HepG2 (cell line): ENCODE data around the gene TNXB. TPM values are rescaled to one million over a fixed set of nuclear protein-coding genes. Genes with fewer than 3 reads are reported as not detected.
A peak's percentile ranks its signal among the peaks of the same experiment; 100 is the strongest.

ENCODE experiments used
- ATAC-seq: fragments of 200-7000 bp; cut with Tn5 transposase; 3 replicates; pipeline ENCODE4 v1.9.1; 2020; ENCODE audit warnings: mild to moderate bottlenecking, moderate library complexity
- BruUV-seq: library from RNA; stranded (reverse); fragments of 400-500 nt; replicated peaks from 2 replicates; lab custom pipeline; 2021; lab: Mats Ljungman, UMichigan
- CTCF ChIA-PET: fragments of 300-600 bp; formaldehyde crosslinking; extraction: SDS; loops from one replicate; lab custom pipeline; 2021; ENCODE audit warnings: low total read pairs, inconsistent platforms, low intra/inter-chr PET ratio; lab: Yijun Ruan, JAX
- POLR2A ChIA-PET: fragments of 350-600 bp; sonication (Branson Sonifier 250); formaldehyde crosslinking; loops from one replicate; lab custom pipeline; 2020; ENCODE audit warnings: antibody characterized with exemption, inconsistent platforms; lab: Yijun Ruan, JAX
- DNase-seq: peaks from one replicate; pipeline ENCODE4 v3.0.0-alpha.2; 2015; ENCODE audit warnings: low spot score
- FAIRE-seq: peaks from 3 replicates; lab custom pipeline; 2011; peaks lifted over from hg19 to GRCh38; lab: Jason Lieb, UNC
- H2AFZ ChIP-seq: one replicate; pipeline ENCODE4 v1.6.1; 2011; ENCODE audit warnings: low read length, inconsistent platforms
- H3K27ac ChIP-seq: fragments of 300-600 bp; 3 replicates; pipeline ENCODE4 v1.8.0; 2011; ENCODE audit warnings: mixed run types, mild to moderate bottlenecking, mixed read lengths, low read length, inconsistent platforms; ENCODE audit not compliant: insufficient read depth; ENCODE audit errors: extremely low read length
- H3K27me3 ChIP-seq, 2 experiments: fragments of 200-600 bp in 1 of 2; 2 replicates in 1 of 2; 3 replicates in 1 of 2; pipeline versions ENCODE4 v1.6.0 to v1.8.0; 2011; ENCODE audit warnings: low read length in 2 of 2, mild to moderate bottlenecking in 2 of 2, moderate library complexity in 2 of 2, inconsistent platforms in 1 of 2; ENCODE audit not compliant: insufficient read depth in 2 of 2, control insufficient read depth in 1 of 2
- H3K36me3 ChIP-seq, 2 experiments: fragments of 200-600 bp in 1 of 2; replicated peaks in 1 of 2; 2 replicates in 1 of 2; 3 replicates in 1 of 2; pipeline versions ENCODE4 v1.5.1 to v1.8.0; 2011; ENCODE audit warnings: low read length in 2 of 2, inconsistent platforms in 1 of 2; ENCODE audit not compliant: insufficient read depth in 2 of 2, control insufficient read depth in 1 of 2
- H3K4me1 ChIP-seq: 2 replicates; pipeline ENCODE4 v1.5.1; 2012; ENCODE audit warnings: low read length, inconsistent platforms; ENCODE audit not compliant: insufficient read depth
- H3K4me2 ChIP-seq: 2 replicates; pipeline ENCODE4 v1.6.0; 2011; ENCODE audit warnings: low read depth, low read length, inconsistent platforms
- H3K4me3 ChIP-seq, 3 experiments: fragments of 200-600 bp in 1 of 3; sonication (generic), shearing (Covaris generic) in 1 of 3; replicated peaks in 1 of 3; 2 replicates each; pipeline ENCODE4 v1.5.1; 2011 to 2016; ENCODE audit warnings: low read length in 3 of 3, inconsistent platforms in 2 of 3, low read depth in 2 of 3, mild to moderate bottlenecking in 2 of 3, control low read depth in 1 of 3, mixed read lengths in 1 of 3; ENCODE audit not compliant: insufficient read depth in 1 of 3
- H3K79me2 ChIP-seq: one replicate; pipeline ENCODE4 v1.6.1; 2011; ENCODE audit warnings: low read length, inconsistent platforms; ENCODE audit not compliant: insufficient read depth
- H3K9ac ChIP-seq: 2 replicates; pipeline ENCODE4 v1.6.0; 2011; ENCODE audit warnings: mild to moderate bottlenecking, low read depth, low read length, inconsistent platforms; ENCODE audit not compliant: insufficient read depth
- H3K9me3 ChIP-seq: 2 replicates; pipeline ENCODE4 v1.5.1; 2012; ENCODE audit warnings: mild to moderate bottlenecking, low read length
- H4K20me1 ChIP-seq: 2 replicates; pipeline ENCODE4 v1.6.0; 2011; ENCODE audit warnings: inconsistent platforms, mild to moderate bottlenecking, low read length, moderate library complexity; ENCODE audit not compliant: insufficient read depth
- FOXM1 ChIP-seq: sonication (generic); formaldehyde crosslinking; IDR thresholded peaks from 2 replicates; pipeline ENCODE4 v1.5.0; 2020; ENCODE audit warnings: missing genetic modification reagents
- FOXO1 ChIP-seq: sonication (generic); formaldehyde crosslinking; IDR thresholded peaks from 2 replicates; pipeline ENCODE4 v1.4.0; 2020; ENCODE audit warnings: missing genetic modification reagents
- WGBS: methylation state at CpG from one replicate; pipeline ENCODE4 v1.1.6; 2017; ENCODE audit warnings: low lambda C conversion rate; 5-methylcytosine and 5-hydroxymethylcytosine counted together
- in situ Hi-C: cut with HindIII; loops from 2 replicates; pipeline ENCODE4 v1.10.0; 2017; ENCODE audit warnings: low pct_unique_long_range_greater_than_20kb; ENCODE audit not compliant: extremely low pct_ligation_motif_present
- intact Hi-C: fragments of 100-400 bp; cut with micrococcal nuclease; formaldehyde crosslinking; loops from one replicate; pipeline ENCODE4 v1.10.0; 2022; ENCODE audit not compliant: unreplicated experiment
- polyA plus RNA-seq, 8 experiments: library from polyadenylated mRNA; depleted of rRNA in 3 of 8; stranded (reverse) in 7 of 8; unstranded in 1 of 8; fragments of >200 nt; fragmentation: Illumina TruSeq in 4 of 8; extraction: Trizol in 4 of 8; gene quantifications; 2 replicates each; pipeline versions ENCODE4 v1.2.1 to v1.2.3, GENCODE V29; 2011 to 2016; ENCODE audit warnings: low read depth in 4 of 8, missing spikeins in 1 of 8, mixed read lengths in 1 of 8; ENCODE audit not compliant: insufficient read depth in 1 of 8
- total RNA-seq, 5 experiments: library from RNA; depleted of rRNA; stranded (reverse); fragments of >200 nt; fragmentation: Illumina TruSeq; extraction: Trizol; gene quantifications; 2 replicates each; pipeline ENCODE4 v1.2.3, GENCODE V29; 2016; ENCODE audit warnings: low read depth in 1 of 5
- TF ChIP-seq, protein P1 (sequence below): sonication (generic); formaldehyde crosslinking; IDR thresholded peaks from 2 replicates; pipeline ENCODE4 v1.9.0; 2022; ENCODE audit warnings: missing genetic modification reagents, mild to moderate bottlenecking, borderline replicate concordance

The TNXB gene
- total and polyA plus RNA-seq, 2 of the 13 experiments (the other 11 are each of a cell fraction or from before 2014, with no cell fraction given): 1.6 to 2.7 TPM

GRCh38 chr6:32088487-32089049 is 20.6 kb downstream of the TNXB start:
- 69% methylated on average over 13 of the region's 14 CpGs for WGBS
- ATAC-seq (peak; percentile 19), FAIRE-seq (no peak), DNase-seq (no peak)
- TF ChIP-seq FOXM1: no peak
- TF ChIP-seq FOXO1 (CRISPR knock-in tag): no peak
- TF ChIP-seq, protein P1, sequence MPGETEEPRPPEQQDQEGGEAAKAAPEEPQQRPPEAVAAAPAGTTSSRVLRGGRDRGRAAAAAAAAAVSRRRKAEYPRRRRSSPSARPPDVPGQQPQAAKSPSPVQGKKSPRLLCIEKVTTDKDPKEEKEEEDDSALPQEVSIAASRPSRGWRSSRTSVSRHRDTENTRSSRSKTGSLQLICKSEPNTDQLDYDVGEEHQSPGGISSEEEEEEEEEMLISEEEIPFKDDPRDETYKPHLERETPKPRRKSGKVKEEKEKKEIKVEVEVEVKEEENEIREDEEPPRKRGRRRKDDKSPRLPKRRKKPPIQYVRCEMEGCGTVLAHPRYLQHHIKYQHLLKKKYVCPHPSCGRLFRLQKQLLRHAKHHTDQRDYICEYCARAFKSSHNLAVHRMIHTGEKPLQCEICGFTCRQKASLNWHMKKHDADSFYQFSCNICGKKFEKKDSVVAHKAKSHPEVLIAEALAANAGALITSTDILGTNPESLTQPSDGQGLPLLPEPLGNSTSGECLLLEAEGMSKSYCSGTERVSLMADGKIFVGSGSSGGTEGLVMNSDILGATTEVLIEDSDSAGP (CRISPR knock-in tag): 0 out of 2 replicates have a peak, but pooled peaks have one; percentile 22
- in situ Hi-C loops: loop anchor here (25.0 kb wide), 1 partner anchor 699 kb away; no protein-coding TSS in a partner anchor
- no TSS peak for BruUV-seq
- peak overlapping the region; percentile 71 for H3K4me2 ChIP-seq
- H4K20me1 ChIP-seq: no peaks in the 10 kb centered on the region
- CTCF ChIA-PET: interaction anchor here (1.4 to 1.6 kb wide), 2 partner anchors 65 to 156 kb away, joined by 4 to 5 read pairs; partner anchors contain the start of gene PPT2
- intact Hi-C loops: no loop called here
- no peak overlapping the region for H3K27ac ChIP-seq
- POLR2A ChIA-PET: interaction anchor here (0.9 to 1.7 kb wide), 3 partner anchors 9 to 41 kb away, joined by 3 to 5 read pairs (median 4); no protein-coding TSS in a partner anchor
- no peak overlapping the region for H2AFZ ChIP-seq
- no peaks in the 10 kb centered on the region for H3K9me3 ChIP-seq
- H3K4me1 ChIP-seq: peaks cover 37% of the 10 kb centered on the region
- H3K36me3 ChIP-seq: no peaks in the 10 kb centered on the region
- peak overlapping the region in 1 of 3 experiments; percentile 62; a peak in 1 of 6 replicates for H3K4me3 ChIP-seq
- H3K9ac ChIP-seq: no peak overlapping the region
- peaks cover 5 to 28% of the 10 kb centered on the region in 2 experiments for H3K27me3 ChIP-seq
- H3K79me2 ChIP-seq: no peaks in the 10 kb centered on the region
